Body of pancreas (tissue), 4 donors: ENCODE measurements around the gene MAML3. TPM values are rescaled to one million over a fixed set of nuclear protein-coding genes. Genes with fewer than 3 reads are reported as not detected.
A peak's percentile ranks its signal among the peaks of the same experiment; 100 is the strongest.

Experiments used
- ATAC-seq: fragments of 150-250 bp; one replicate; pipeline ENCODE4 v1.9.1; 2016
- DNase-seq, 4 donors: peaks; one replicate each; pipeline ENCODE4 v3.0.0-alpha.2; 2019
- H3K27ac ChIP-seq, 4 donors: fragments of 200-600 bp; sonication (generic); 1 replicate in 3 of 4; 2 replicates in 1 of 4; pipeline versions ENCODE4 v1.5.1 to v1.6.1; 2016 to 2019; ENCODE audit warnings: mild to moderate bottlenecking in 1 of 4, mixed read lengths in 1 of 4, moderate library complexity in 1 of 4
- H3K27me3 ChIP-seq, 2 donors: fragments of 200-600 bp; sonication (generic); one replicate each; pipeline ENCODE4 v1.6.0; 2016; ENCODE audit warnings: mild to moderate bottlenecking in 1 of 2
- H3K36me3 ChIP-seq, 2 donors: fragments of 200-600 bp; sonication (generic); replicated peaks in 1 of 2; 2 replicates each; pipeline ENCODE4 v1.5.1; 2016; ENCODE audit warnings: low read depth in 2 of 2; ENCODE audit not compliant: insufficient read depth in 1 of 2
- H3K4me1 ChIP-seq: fragments of 200-600 bp; sonication (generic); one replicate; pipeline ENCODE4 v1.6.0; 2016
- H3K4me3 ChIP-seq, 2 donors: fragments of 200-600 bp; sonication (generic); 1 replicate in 1 of 2; 2 replicates in 1 of 2; pipeline ENCODE4 v1.5.1; 2016 to 2019
- H3K9me3 ChIP-seq, 3 donors: fragments of 200-600 bp; sonication (generic); 1 replicate in 2 of 3; 2 replicates in 1 of 3; pipeline ENCODE4 v1.5.1; 2016
- POLR2A ChIP-seq, 3 donors: fragments of 450-650 bp; IDR thresholded peaks; one replicate each; pipeline ENCODE4 v1.6.1; 2016; ENCODE audit warnings: antibody characterized with exemption in 3 of 3, mild to moderate bottlenecking in 2 of 3
- whole genome bisulfite sequencing, 2 donors: methylation state at CpG; one replicate each; pipeline ENCODE4 v1.1.5; 2017; 5-methylcytosine and 5-hydroxymethylcytosine counted together
- intact Hi-C: fragments of 100-400 bp; cut with DNase I; formaldehyde crosslinking; loops from one replicate; pipeline ENCODE4 v1.15.1; 2023
- total RNA-seq, 2 donors: library from RNA; depleted of rRNA; stranded (reverse); fragments of >200 nt; gene quantifications; one replicate each; pipeline ENCODE4 v1.1.0, GENCODE V29; 2016
- TF ChIP-seq, protein P1 (sequence below), 7 experiments: fragments of 450-650 bp in 4 of 7; fragments of 200-600 bp in 3 of 7; sonication (generic) in 3 of 7; IDR thresholded peaks; one replicate each; pipeline ENCODE4 v1.5.1; 2016 to 2019; ENCODE audit warnings: antibody characterized with exemption in 7 of 7

The MAML3 gene
- total RNA-seq, 2 donors from 2014 or later: 11.2 to 11.4 TPM

DNA sequence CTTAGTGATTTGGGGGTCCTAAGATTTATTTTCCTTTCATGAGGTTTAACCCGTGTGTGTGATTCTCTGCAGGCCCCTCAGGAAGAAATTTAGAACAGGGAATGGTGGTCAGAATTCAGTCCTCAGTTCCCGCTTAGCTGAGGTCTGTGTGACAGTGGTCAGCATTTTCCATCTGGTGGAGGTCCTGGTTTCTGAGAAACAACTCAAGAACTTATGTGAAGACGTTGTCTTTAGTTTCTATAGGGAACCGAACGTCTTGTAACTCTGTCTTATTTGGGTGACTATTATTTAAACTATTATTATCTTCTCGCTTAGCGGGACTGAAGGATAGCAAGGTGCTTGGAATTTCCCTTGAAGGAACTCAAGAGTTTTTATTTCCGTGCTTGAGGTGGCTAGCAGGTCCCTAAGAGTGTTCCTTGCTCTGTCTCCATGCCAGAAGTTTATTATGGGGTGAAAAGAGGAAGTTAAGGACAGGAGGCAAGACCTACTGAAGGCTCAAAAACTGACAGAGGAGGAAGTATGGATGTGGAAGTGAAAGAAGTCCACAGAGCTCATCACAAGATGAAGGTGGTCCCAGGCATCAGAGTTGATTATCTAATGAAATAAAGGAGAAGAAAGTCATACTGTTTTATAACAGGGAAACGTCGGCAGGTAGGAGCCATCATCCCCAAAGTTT lies 479.0 kb downstream of the MAML3 start:
- intact Hi-C loops: no loop called here
- no peak for ATAC-seq

DNA sequence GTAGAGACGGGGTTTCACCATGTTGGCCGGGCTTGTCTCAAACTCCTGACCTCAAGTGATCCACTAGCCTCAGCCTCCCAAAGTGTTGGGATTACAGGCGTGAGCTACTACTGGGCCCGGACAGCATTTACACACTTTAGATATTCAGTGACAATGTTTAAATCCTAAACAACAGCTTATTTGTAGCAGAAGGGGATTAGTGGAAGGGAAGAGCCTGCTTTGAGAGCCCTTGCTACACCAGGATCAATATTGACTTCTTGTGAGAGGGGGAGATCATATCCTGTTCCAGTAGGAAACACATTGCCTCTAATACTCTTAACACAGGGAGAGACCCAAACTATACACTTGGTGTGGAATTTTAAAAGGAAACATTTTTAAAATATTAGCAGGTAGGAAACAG lies 481.3 kb downstream of the MAML3 start:
- Histone ChIP-seq H3K27me3 (no peaks in the 10 kb centered on the region), H3K36me3 (no peaks in the 10 kb centered on the region), H3K4me3 (no peak overlapping the region), H3K4me1 (peaks cover 23% of the 10 kb centered on the region), H3K27ac (no peak overlapping the region), H3K9me3 (no peaks in the 10 kb centered on the region)
- 95 to 97% methylated on average over 4 of the region's 4 CpGs for WGBS, 2 donors
- TF ChIP-seq, protein P1, sequence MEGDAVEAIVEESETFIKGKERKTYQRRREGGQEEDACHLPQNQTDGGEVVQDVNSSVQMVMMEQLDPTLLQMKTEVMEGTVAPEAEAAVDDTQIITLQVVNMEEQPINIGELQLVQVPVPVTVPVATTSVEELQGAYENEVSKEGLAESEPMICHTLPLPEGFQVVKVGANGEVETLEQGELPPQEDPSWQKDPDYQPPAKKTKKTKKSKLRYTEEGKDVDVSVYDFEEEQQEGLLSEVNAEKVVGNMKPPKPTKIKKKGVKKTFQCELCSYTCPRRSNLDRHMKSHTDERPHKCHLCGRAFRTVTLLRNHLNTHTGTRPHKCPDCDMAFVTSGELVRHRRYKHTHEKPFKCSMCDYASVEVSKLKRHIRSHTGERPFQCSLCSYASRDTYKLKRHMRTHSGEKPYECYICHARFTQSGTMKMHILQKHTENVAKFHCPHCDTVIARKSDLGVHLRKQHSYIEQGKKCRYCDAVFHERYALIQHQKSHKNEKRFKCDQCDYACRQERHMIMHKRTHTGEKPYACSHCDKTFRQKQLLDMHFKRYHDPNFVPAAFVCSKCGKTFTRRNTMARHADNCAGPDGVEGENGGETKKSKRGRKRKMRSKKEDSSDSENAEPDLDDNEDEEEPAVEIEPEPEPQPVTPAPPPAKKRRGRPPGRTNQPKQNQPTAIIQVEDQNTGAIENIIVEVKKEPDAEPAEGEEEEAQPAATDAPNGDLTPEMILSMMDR (IDR thresholded peaks at IDR 0.05): no peak
- no peak for TF ChIP-seq POLR2A (IDR thresholded peaks at IDR 0.05)
- no peak for DNase-seq
- intact Hi-C loops: no loop called here
- no peak for ATAC-seq

More for the DNA sequence above, 479.0 kb downstream of the MAML3 start:
- Histone ChIP-seq H3K4me1 (no peaks in the 10 kb centered on the region), H3K36me3 (peaks cover 0 to 3% of the 10 kb centered on the region in 2 donors), H3K4me3 (no peak overlapping the region), H3K9me3 (no peaks in the 10 kb centered on the region), H3K27me3 (no peaks in the 10 kb centered on the region), H3K27ac (peak overlapping the region in 1 of 4 donors; percentile 34)
- WGBS, 2 donors: 87 to 94% methylated on average over 10 of the region's 10 CpGs
- no peak for DNase-seq
- TF ChIP-seq POLR2A (IDR thresholded peaks at IDR 0.05): no peak
- TF ChIP-seq, protein P1 (IDR thresholded peaks at IDR 0.05): no peak

DNA sequence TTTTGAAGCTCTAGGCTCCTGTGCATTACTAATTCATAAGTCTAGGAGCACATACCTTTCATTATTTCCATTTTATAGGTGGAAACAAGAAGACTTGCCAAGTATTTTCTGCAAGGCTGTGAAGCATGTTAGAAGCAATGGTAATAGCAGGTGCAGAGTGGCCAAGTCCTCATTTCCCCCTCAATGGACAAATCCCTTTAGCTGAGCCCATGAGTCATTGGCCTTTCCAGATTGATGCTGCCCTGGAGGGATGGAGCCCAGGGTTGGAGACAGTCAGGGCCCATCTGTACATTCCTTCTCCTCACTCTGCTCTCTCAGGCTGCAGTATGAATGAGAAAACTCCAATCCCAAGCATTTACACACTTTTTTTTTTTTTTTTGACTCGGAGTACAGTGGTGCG lies 481.8 kb downstream of the MAML3 start:
- Histone ChIP-seq H3K36me3 (no peaks in the 10 kb centered on the region), H3K27ac (no peak overlapping the region), H3K4me1 (peaks cover 28% of the 10 kb centered on the region), H3K27me3 (no peaks in the 10 kb centered on the region), H3K9me3 (no peaks in the 10 kb centered on the region), H3K4me3 (no peak overlapping the region)
- TF ChIP-seq, protein P1 (IDR thresholded peaks at IDR 0.05): no peak
- no peak for TF ChIP-seq POLR2A (IDR thresholded peaks at IDR 0.05)
- DNase-seq (no peak), ATAC-seq (no peak)
- 89 to 93% methylated on average over 2 of the region's 2 CpGs for WGBS, 2 donors
- intact Hi-C loops: no loop called here

DNA sequence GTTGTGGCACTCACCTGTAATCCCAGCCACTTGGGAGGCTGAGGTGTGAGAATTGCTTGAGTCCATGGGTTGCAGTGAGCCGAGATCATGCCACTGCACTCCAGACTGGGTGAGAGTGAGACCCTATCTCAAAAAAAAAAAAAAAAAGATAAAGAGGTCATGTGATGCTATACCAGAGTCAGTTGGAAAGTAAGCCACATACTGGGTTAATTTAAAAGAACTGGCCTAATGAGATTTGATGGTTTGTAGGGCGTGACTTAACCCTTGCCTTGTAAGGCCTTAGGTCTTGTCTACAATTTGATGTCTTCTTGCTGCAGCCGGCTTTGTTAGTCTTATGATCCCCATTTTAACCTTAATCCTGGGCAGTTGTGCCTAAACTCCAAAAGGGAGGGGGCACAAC lies 483.2 kb downstream of the MAML3 start:
- Histone ChIP-seq H3K27me3 (no peaks in the 10 kb centered on the region), H3K4me1 (peaks cover 39% of the 10 kb centered on the region), H3K36me3 (no peaks in the 10 kb centered on the region), H3K27ac (no peak overlapping the region), H3K4me3 (no peak overlapping the region), H3K9me3 (no peaks in the 10 kb centered on the region)
- TF ChIP-seq, protein P1 (IDR thresholded peaks at IDR 0.05): no peak
- no peak for TF ChIP-seq POLR2A (IDR thresholded peaks at IDR 0.05)
- intact Hi-C loops: no loop called here
- ATAC-seq (no peak), DNase-seq (no peak)
- WGBS, 2 donors: 89% methylated on average over 3 of the region's 3 CpGs

DNA sequence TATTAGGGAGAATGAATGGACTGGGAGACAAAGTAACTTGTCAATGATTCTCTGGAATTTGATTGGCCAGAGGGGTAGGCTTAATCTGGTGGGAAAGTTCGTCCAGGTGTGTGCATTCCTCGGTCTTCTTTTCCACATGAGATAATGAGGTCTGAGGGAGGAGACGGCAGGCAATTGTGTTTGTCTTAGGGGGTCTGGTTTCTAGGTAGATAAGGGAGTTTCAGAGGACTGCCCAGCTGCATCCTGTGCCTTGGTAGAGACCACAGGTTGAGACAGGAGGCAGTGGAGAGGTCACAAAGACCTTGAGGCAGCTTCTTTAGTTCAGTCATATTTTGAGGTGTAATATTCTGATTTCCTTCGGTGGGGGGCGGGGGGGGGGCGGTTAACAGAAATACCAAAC lies 484.1 kb downstream of the MAML3 start:
- peaks cover 45% of the 10 kb centered on the region for H3K4me1 ChIP-seq
- 13 to 29% methylated on average over 5 of the region's 6 CpGs for WGBS, 2 donors
- no peaks in the 10 kb centered on the region for H3K27me3 ChIP-seq
- intact Hi-C loops: no loop called here
- no peak overlapping the region for H3K27ac ChIP-seq
- no peak overlapping the region for H3K4me3 ChIP-seq
- TF ChIP-seq POLR2A (IDR thresholded peaks at IDR 0.05): no peak
- TF ChIP-seq, protein P1 (IDR thresholded peaks at IDR 0.05): no peak
- H3K9me3 ChIP-seq: no peaks in the 10 kb centered on the region
- H3K36me3 ChIP-seq: no peaks in the 10 kb centered on the region
- ATAC-seq (no peak), DNase-seq (no peak)
